Stimulated activated CD8-positive, alpha-beta memory T cell treated with anti-CD3 and anti-CD28 coated beads, Interleukin-4, amount 100 ng/mL, for 24 hours (primary cell): ENCODE data around the gene CAMKK1.
"Not testable (repeated sequence)": the region's sequence is repeated elsewhere in the genome, so short reads cannot be mapped to it uniquely, and the experiment has no call there.

ENCODE experiments used
- DNase-seq: peaks from one replicate; pipeline ENCODE4 v3.0.0-alpha.2; 2020; ENCODE audit warnings: low read depth

The CAMKK1 gene

DNA sequence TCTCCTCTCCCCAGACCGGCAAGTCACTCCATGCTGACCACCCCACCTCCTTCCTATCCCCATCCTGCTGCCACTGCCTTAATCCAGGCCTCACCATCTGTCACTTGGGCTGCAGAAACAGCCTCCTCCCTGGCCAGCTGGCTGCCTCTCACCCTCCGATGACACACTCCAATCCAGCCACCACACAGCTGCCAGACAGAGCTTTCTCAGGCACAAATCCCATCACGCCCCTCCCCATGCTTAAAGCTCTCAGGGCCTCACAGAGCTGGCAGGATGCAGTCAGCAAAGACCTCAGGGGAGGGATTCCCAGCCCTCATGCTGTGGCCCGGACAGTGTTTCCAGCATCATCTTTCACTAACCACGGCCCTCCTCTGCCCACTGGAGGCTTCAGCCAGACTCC is 13.7 kb downstream of the CAMKK1 start:
- DNase-seq = no peak

DNA sequence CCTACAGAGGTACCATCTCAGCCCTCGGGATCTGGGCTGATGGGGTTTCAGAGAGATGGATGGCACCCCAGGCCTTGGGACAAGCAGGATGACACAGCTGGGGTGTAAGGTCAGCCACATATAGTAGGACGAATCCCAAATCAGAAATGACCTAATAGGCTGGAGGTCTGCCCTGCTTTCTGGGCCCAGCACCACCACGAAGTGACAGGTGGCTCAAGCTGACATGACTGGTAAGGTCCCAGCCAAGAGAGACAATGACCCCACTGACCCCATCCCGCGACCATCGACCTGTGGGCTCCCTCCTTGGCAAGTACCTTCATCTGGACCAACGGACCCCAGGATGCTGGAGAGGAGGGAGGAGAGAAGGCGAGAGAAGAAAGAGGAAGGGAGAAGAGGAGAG is 15.6 kb downstream of the CAMKK1 start:
- DNase-seq = no peak

DNA sequence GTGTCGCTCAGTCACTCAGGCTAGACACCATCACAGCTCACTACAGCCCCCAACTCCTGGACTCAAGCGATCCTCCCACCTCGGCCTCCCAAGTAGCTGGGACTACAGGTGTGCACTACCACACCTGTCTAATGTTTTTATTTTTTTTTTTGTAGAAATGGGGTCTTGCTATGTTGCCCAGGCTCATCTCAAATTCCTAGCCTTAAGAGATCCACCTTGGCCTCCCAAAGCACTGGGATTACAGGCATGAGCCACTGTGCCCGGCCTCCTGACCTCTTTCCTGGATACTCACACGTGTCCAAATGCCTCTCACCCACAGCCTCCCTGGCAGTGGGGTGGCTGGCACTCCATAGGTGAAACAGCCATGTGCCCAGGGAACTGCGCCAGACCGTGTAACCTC is 17.5 kb downstream of the CAMKK1 start:
- DNase-seq = no peak

DNA sequence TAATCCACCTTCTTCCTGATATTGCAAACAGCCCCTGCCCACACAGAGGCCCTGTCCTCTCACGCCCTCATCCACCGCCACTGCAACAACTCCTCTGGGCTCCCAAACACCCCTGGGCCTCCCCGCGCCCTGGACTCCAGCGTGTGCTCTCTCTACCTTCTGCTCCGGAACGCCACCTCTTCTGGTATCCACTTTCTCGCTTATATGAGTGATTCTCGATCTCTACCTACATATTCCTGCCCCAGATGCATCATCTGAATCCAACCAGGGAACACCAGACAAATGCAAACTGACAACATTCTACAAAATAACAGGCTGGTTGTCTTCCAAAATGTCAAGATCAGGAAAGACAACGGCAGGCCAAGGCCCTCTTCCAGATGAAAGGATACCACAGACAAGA is 19.0 kb downstream of the CAMKK1 start:
- DNase-seq = no peak

DNA sequence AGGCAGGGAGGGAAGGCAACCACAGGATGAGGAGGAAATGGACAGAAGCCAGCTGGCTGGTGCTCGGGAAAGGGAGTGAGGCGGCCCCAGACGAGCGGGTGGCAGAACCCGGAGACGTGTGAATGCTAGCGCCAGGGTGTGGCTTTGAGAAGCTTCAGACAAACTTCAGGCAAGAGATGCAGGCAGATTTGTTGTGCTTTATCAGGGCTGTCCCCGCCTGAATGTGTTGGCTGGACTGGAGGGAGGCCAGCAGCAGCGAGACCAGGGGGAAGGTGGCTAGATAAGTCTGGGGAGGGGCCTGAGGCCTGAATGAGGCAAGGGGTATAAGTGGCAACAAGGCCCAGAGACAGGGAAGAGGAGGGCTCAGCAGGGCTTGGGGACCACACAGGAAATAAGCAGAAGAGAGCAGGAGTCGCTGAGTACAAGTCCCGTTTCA is 22.0 kb downstream of the CAMKK1 start:
- DNase-seq = no peak

DNA sequence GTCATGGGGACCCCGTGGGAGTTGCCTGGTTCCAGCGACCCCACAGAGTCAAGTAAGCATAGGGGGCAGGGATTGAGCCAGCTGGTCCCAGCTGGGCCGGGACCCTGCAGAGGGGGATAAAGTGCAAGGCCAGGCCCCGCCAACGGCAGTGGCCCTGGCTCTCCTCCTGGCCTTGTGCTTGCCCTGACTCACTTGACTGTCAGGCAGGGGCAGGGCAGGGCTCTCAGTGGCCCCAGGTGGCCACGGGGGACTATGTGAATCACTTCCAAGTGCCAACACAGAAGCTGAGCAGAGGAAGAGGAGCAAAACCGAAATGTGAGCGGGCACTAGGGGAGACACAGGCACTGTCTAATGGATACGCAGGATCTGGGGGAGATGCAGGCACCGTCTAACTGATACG is 25.2 kb downstream of the CAMKK1 start:
- DNase-seq = no peak

DNA sequence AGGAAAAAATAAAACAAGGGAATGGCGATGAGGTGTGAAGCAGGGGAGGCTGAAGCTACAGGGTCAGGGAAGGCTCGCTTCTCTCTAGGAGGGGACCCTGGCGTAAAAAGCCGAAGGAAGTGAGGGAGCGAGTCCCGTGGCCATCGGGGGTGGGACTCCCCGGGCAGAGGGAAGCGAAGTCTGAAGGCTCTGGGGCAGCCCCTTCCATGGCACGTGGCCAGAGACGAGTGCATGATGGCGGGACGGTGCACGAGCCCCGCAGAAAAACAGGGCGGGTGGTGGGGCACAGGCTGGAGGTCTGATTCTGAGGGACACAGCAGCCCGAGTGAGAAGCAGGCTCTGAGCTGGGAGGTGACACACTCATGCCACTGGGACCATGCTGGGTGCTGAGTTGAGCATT is 25.7 kb downstream of the CAMKK1 start:
- no peak for DNase-seq

DNA sequence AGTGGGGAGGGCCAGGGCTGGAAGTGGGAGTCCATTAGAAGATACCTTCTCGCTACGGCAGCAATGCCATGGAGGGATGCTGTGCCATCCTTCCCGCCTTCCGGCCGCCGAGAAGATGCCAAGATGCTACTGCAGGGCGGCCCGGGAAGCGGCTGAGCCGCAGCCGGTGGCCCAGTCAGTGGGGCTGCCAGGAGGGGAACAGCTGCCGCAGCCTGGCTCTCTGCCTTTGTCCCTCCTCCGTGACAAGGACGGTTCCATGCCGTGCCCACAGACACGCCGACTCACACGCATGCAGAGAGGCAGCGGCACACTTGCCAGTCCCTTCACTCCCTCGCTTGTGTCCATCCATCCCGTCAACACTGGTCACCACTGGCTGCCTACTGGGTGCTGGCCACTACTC is 26.6 kb downstream of the CAMKK1 start:
- no peak for DNase-seq

DNA sequence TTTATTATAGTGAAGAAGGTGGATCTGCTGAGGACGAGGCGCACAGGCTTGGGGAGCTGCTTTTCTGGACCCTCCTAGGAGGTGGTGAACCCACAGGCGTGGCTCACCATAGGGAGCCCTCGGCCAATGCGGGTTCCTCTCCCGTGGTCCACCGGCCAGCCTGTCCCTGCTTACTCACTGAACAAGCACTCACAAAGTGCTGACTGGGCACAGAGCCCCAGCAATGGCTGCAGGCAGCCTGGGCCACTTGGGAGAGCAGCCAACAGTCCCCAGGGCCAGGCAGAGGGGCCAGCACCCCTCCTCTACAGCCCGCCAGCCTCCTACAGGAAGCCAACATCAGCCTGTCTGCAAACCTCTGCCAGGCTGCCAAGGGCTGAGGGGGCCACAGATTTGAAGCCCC is 27.7 kb downstream of the CAMKK1 start:
- DNase-seq = no peak

DNA sequence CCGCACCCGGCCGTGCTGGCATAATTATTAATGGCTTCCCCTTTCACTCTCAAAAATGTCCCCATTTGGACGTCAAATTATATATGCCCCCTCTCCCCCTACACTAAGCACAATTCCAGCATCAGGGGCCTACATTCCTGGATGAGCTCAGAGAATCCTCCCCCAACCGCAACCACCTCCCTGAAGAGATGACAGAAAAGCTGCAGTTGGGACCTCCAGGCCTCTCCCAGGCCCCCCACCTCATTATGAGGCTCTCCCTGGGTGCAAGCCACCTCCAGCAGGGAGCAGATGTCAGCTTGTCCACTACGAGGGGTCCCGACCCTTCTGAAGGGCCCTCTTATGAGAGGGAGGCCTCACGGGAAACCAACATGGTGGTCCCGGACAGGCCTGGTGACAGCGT is 28.3 kb downstream of the CAMKK1 start:
- DNase-seq = no peak

DNA sequence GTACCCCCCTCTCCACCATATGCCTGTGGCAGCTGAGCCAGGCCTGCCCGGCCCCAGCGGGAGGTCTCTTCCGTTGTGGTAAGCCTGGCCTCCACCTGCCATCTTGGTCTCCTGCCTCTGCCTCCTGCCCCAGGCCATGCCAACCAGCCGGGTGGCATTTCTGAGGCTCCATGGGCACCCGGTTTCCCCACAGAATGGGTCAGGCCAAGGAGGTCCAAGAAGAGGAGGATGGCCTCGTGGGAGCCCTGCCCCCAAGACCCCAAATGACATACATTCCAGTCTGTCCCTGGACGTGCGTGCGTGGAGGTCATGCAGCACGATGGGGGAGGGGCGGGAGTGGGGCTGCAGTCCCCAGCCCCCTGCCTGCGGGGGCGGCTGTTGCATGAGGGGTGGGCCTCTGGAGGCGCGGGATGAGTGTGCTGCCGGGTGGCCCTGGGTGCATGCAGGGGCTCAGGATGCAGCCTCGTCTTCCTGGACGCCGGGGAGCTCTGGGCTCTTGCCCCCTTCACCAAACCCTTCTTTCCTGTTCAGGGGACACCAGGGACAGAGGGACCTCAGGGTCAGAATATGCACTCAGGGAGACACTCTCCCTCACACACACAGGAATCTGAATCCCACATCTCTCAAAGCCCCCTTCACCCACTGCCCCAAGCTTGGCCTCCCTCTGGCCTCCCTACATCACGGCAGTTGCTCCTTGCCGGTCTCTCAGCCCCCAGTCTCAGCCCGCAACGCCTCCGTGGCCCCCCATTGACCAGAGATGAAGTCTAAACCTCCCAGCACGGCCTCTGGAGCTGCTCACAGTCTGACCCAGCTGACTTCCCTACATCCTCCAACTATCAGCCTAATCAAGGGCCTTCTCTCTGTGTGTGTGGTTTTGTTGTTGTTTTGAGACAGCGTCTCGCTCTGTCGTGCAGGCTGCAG is 30.8 kb downstream of the CAMKK1 start:
- no peak for DNase-seq

DNA sequence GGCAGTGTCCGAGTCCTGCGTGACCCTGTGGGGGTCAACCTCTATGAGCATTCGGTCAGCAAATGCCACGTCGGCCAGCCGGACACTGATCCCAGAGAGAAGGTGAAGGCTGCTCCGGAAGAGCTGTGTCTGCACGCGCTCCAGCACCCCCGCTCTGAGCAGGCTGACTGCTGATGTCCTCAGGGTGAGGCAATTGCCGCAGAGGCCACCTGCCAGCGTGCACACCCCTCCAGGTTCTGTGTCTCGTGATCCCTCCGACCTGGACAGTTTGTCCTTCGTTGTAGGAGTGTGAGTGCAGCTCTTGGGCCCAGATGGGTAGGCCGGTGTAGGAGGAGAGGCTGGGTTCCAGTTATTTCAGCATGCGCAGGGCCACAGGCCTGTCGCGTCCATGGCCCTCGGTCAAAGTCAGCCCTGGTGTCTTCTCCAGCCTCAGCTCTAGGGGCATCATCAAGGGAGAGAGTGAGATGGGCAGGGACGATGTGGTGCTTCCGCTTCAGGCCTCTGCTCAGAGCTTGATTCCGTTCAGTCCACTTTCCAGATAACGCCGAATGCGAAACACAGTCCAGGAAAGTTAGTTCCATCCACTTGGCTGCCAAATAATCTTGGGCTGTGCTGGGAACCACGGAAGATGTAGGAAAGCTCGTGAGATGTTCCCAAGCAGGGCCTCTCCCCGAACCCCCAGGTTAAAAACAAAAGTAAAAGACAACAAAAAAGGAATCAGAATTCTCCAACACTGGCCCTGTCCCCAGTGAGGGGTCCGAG is 31.7 kb downstream of the CAMKK1 start:
- no peak for DNase-seq

DNA sequence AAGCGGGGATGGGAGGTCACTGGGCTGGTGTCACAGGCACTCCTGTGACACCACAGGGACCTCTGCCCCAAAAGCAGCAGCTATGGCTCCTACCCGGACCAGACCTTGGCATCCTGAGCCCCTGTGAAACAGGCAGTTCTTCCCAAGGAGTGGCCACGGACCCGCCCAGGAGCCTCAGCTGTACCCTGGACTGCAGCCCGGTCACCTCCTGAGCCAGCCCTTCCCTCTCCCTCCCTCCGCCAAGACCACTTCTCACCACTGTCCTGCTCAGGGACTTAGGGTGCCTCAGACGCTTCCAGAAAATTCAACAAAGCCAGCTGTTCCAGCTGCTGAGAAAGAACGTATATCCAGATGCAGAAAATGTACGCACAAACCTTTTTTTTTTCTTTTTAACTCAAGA is 32.9 kb downstream of the CAMKK1 start:
- no peak for DNase-seq

DNA sequence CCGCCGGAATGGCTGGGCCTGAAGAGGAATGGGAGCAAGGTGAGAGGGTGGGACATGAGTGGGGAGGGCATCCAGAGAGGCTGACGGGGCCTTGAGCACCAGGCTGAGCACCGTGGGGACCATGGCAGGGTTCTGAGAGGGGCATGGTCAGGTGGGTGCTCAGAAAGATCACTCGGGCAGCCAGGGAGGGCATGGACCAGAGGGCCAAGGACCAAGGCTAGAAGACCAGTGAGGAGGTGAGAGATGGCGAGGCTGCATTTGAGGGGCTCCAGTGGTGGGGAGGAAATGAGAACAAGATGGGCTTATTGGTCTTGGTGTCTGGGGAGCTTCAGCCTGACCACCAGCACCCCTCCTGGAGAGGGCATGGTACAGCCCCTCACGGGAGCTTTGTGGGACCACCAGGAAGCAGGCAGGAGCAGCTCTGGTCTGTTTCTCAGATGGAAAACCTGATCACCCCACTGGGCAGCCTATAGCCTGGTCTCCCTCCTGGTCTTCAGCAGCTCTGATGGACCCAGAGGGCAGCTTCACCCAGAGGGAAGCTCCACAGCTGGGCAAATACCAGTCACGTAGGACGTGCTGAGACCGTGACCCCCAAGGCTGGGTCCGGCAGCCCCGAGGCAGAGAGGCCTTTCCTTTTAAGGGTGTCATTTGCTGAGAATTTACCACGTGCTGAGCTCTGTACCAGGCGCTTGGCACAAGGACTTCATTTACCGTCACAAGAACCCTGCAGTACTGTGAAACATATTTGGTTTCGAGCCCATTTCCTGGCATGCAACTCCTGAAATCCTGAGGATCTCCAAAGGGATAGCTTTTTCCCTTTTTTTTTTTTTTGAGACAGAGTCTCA is 35.4 kb downstream of the CAMKK1 start:
- no peak for DNase-seq

DNA sequence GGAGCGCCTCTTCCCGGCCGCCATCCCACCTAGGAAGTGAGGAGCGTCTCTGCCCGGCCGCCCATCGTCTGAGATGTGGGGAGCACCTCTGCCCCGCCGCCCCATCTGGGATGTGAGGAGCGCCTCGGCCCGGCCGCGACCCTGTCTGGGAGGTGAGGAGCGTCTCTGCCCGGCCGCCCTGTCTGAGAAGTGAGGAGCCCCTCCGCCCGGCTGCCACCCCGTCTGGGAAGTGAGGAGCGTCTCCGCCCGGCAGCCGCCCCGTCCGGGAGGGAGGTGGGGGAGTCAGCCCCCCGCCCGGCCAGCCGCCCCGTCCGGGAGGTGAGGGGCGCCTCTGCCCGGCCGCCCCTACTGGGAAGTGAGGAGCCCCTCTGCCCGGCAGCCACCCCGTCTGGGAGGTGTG is 38.6 kb downstream of the CAMKK1 start:
- DNase-seq = not testable (repeated sequence)

DNA sequence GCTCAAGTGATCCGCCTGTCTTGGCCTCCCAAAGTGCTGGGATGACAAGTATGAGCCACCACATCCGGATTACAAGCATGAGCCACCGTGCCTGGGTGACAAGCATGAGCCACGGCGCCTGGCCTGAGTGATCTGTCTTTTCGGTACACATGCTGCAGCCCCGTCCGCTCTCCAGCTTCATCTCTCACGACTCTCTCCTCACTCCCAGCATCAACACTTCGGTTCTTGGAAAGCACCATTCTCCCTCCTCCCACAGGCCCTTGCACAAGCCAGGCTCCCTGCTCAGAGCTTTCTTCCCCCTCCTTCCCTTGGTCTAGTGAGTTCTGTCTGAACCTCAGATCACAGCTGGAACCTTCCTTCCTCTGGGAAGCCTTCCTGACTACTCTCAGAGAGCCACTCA is 40.3 kb downstream of the CAMKK1 start:
- no peak for DNase-seq

DNA sequence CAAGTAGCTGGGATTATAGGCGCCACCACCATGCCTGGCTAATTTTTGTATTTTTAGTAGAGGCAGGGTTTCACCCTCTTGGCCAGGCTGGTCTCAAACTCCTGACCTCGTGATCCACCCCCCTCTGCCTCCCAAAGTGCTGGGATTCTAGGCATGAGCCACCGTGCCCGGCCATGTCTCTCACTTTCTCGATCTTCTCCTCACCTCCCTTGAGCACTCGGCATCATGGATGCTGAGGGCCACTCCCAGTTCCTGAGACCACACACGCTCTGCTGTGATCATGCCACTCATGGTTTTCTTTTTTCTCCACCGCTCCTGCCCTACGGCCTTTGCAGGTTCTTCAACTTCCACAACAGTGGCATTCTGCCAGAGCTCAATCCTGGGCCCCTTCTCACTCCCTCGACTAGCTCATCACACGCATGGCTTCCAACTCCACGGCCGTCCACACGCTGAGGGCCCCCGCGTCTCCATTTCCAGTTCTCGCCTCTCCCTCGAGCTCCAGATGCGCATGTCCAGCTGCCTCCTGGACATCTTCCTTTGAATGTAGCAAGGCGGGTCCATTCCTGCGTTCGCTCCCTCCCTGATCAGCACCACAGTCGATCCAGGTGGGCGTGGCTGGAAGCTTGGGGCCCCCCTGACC is 41.3 kb downstream of the CAMKK1 start:
- DNase-seq = no peak

DNA sequence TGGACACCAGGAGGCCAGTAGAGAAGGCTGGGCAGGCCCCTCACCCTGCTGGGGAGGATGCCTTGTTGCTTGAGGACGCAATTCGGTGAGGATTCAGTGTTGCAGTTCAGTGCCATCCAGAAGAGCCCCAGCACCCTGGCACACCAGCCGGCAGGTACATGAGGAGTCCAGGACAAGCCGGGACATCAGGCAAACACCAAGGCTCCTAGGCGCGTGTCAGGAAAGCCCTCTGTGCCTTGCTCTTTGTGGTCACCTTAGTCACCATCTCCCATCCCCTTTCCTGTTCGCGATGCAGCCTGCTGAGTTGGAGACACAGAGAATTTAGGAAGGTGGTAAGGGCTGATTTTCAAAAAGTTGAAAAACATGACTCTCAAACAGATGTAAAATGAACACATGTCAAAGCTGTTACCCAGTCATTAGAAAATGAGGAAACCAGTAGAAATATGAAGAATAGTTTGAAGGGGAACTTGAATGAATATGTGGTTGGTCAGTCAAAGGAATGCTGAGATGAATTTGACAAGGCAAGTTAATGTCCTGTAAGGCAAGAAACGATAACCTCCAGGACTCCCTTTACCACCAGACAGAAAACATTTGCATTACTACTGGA is 44.5 kb downstream of the CAMKK1 start:
- DNase-seq = no peak

DNA sequence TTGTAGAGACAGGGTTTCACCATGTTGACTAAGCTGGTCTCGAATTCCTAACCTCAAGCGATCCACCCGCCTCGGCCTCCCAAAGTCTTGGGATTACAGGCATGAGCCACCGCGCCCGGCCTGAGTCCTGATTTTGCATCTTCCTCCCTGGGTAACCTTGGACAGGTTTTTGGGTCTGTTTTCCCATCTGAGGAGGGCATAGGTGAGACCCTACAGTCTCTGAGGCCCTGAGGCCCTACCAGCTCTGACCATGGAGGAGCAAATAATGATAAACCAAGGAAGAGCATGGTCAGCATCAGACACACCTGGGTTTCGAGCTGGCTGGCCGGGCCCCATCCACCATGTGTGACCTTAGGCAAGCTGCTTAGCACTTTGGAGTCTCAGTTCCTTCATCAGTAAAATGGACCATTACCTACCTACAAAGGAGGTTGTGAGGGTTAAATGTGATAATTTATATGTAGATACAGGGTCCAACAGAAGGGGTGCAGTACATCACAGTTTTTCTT is 45.6 kb downstream of the CAMKK1 start:
- no peak for DNase-seq

DNA sequence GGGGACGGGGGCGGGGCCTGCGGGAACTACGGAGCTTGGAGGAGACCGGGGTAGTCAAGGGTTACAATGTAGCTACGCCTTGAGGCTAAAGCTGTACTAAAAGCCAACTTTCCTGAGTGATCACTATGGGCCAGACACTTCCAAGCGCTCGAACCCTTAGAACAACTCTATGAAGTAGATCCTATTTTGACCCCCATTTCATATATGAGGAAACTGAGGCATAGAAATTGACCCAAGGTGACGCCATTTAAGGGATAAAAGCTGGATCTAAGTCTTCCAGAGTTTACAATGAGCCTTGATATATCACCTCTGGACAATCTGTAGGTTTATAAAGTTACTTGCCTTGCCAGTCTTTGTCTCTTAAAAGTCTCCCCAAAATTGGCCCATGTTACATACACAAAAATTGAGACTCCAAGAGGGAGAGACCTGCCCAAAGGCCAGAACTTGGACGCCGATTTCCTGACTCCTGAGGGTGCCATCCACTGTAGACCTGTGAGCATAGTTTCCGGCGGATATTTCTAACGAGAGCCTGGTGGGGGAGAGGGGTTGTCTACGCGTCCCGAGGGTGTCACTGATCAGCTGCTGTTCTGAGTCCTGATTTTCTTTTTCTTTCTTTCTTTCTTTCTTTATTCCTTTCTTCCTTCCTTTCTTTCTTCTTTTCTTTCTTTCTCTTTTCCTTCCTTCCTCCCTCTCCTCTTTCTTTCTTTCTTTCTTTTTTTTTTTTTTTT is 46.3 kb downstream of the CAMKK1 start:
- DNase-seq = no peak
